A549 (cell line): Measurements from ENCODE around the gene DMGDH. TPM values are rescaled to one million over a fixed set of nuclear protein-coding genes. Genes with fewer than 3 reads are reported as not detected.
A peak's percentile ranks its signal among the peaks of the same experiment; 100 is the strongest.

Source experiments
- ATAC-seq, 2 experiments: fragments of 200-7000 bp in 1 of 2; fragments of >200 bp in 1 of 2; cut with Nextera tagmentation in 1 of 2; cut with Tn5 transposase in 1 of 2; 3 replicates each; pipeline versions ENCODE4 v1.8.0 to v1.9.1; 2018 to 2020; ENCODE audit warnings: mild to moderate bottlenecking in 1 of 2, moderate library complexity in 1 of 2
- CTCF ChIA-PET: fragments of 300-600 bp; sonication (Branson Sonifier 250); formaldehyde crosslinking; extraction: SDS; loops from one replicate; lab custom pipeline; 2021; ENCODE audit warnings: antibody characterized with exemption, inconsistent platforms; lab: Yijun Ruan, JAX
- POLR2A ChIA-PET: fragments of 350-600 bp; formaldehyde crosslinking; extraction: SDS; loops from one replicate; lab custom pipeline; 2021; ENCODE audit warnings: antibody characterized with exemption, inconsistent platforms; lab: Yijun Ruan, JAX
- DNase-seq, 2 experiments: peaks; one replicate each; pipeline versions ENCODE4 v3.0.0 to v3.0.0-alpha.2; 2011 to 2016; ENCODE audit warnings: low read depth in 1 of 2, low spot score in 1 of 2
- FAIRE-seq: peaks from 2 replicates; lab custom pipeline; 2011; peaks lifted over from hg19 to GRCh38; lab: Jason Lieb, UNC
- H3K27ac ChIP-seq, 2 experiments: fragments of >200 bp; sonication (Bioruptor Twin); formaldehyde crosslinking; 3 replicates each; pipeline ENCODE4 v1.5.1; 2016 to 2017
- H3K4me1 ChIP-seq: fragments of >200 bp; sonication (Bioruptor Twin); formaldehyde crosslinking; 3 replicates; pipeline ENCODE4 v1.6.1; 2016
- H3K4me2 ChIP-seq: fragments of >200 bp; sonication (Bioruptor Twin); formaldehyde crosslinking; 3 replicates; pipeline ENCODE4 v1.6.1; 2016
- H3K4me3 ChIP-seq: fragments of >200 bp; sonication (Bioruptor Twin); formaldehyde crosslinking; 3 replicates; pipeline ENCODE4 v1.5.1; 2016
- H3K9me3 ChIP-seq: fragments of >200 bp; sonication (Bioruptor Twin); formaldehyde crosslinking; 3 replicates; pipeline ENCODE4 v1.6.1; 2016
- CEBPB ChIP-seq, 2 experiments: fragments of >200 bp in 1 of 2; sonication (Bioruptor Twin) in 1 of 2; formaldehyde crosslinking in 1 of 2; IDR thresholded peaks; 2 replicates each; pipeline ENCODE4 v1.6.1; 2012 to 2016
- CTCF ChIP-seq: fragments of >200 bp; sonication (Bioruptor Twin); formaldehyde crosslinking; IDR thresholded peaks from 3 replicates; pipeline ENCODE4 v1.5.1; 2016
- E2F6 ChIP-seq: IDR thresholded peaks from 2 replicates; pipeline ENCODE4 v1.6.1; 2012; ENCODE audit warnings: low read depth, borderline replicate concordance
- FOSL2 ChIP-seq, 2 experiments: fragments of 450-650 bp in 1 of 2; fragments of >200 bp in 1 of 2; sonication (Bioruptor Twin) in 1 of 2; formaldehyde crosslinking; IDR thresholded peaks; 2 replicates each; pipeline versions ENCODE4 v1.5.0 to v1.6.1; 2016 to 2020; ENCODE audit warnings: mild to moderate bottlenecking in 1 of 2, moderate library complexity in 1 of 2
- FOXS1 ChIP-seq: fragments of 250-450 bp; sonication (Bioruptor Pico); IDR thresholded peaks from 2 replicates; pipeline ENCODE4 v1.5.0; 2020; ENCODE audit warnings: mild to moderate bottlenecking, moderate library complexity
- GATA3 ChIP-seq: IDR thresholded peaks from 2 replicates; pipeline ENCODE4 v1.6.1; 2012; ENCODE audit warnings: borderline replicate concordance
- HEYL ChIP-seq: fragments of 250-450 bp; sonication (Bioruptor Pico); IDR thresholded peaks from 2 replicates; pipeline ENCODE4 v1.8.0; 2021; ENCODE audit warnings: mild to moderate bottlenecking, moderate library complexity
- JUN ChIP-seq, 2 experiments: fragments of >200 bp; sonication (Bioruptor Twin); formaldehyde crosslinking; IDR thresholded peaks; 2 replicates in 1 of 2; 3 replicates in 1 of 2; pipeline ENCODE4 v1.6.1; 2016 to 2017
- JUNB ChIP-seq: fragments of >200 bp; sonication (Bioruptor Twin); formaldehyde crosslinking; IDR thresholded peaks from 2 replicates; pipeline ENCODE4 v1.6.1; 2016
- KDM5A ChIP-seq: fragments of 200-600 bp; sonication (generic); IDR thresholded peaks from 2 replicates; pipeline ENCODE4 v1.6.1; 2016; ENCODE audit warnings: antibody characterized with exemption, mild to moderate bottlenecking
- MAZ ChIP-seq: fragments of 150-350 bp; IDR thresholded peaks from 2 replicates; pipeline ENCODE4 v1.6.1; 2014; ENCODE audit warnings: antibody characterized with exemption, low read depth, low read length, borderline replicate concordance
- NR3C1 ChIP-seq: fragments of >200 bp; sonication (Bioruptor Twin); formaldehyde crosslinking; IDR thresholded peaks from 3 replicates; pipeline ENCODE4 v1.6.1; 2017
- PBX3 ChIP-seq: IDR thresholded peaks from 2 replicates; pipeline ENCODE4 v1.6.1; 2012
- PHF8 ChIP-seq: fragments of 200-600 bp; sonication (generic); IDR thresholded peaks from 2 replicates; pipeline ENCODE4 v1.6.1; 2016; ENCODE audit warnings: low read depth, mild to moderate bottlenecking, antibody characterized with exemption, moderate library complexity, borderline replicate concordance
- POLR2AphosphoS2 ChIP-seq: conservative IDR thresholded peaks from 2 replicates; pipeline ENCODE4 v1.6.1; 2012; ENCODE audit warnings: low read length, improper control_type of control experiment, inconsistent platforms
- RNF2 ChIP-seq: fragments of 200-600 bp; sonication (generic); IDR thresholded peaks from 2 replicates; pipeline ENCODE4 v1.6.1; 2016; ENCODE audit warnings: low read depth, mild to moderate bottlenecking, antibody characterized with exemption, moderate library complexity, borderline replicate concordance
- SMC3 ChIP-seq: fragments of >200 bp; sonication (Bioruptor Twin); formaldehyde crosslinking; IDR thresholded peaks from 3 replicates; pipeline ENCODE4 v1.6.1; 2018; ENCODE audit warnings: inconsistent platforms
- USF2 ChIP-seq: fragments of 450-650 bp; IDR thresholded peaks from 2 replicates; pipeline ENCODE4 v1.6.1; 2014; ENCODE audit warnings: antibody characterized with exemption
- WGBS: methylation state at CpG from one replicate; pipeline ENCODE4 v1.1.6; 2017; ENCODE audit errors: missing lambda C conversion rate; 5-methylcytosine and 5-hydroxymethylcytosine counted together
- polyA plus RNA-seq, 4 experiments: library from polyadenylated mRNA; depleted of rRNA in 3 of 4; stranded (reverse); fragments of >200 nt; fragmentation: RNase III in 1 of 4; extraction: RNeasy Plus Mini Kit Qiagen cat#74134 plus additional on column Dnase treatment in 1 of 4; gene quantifications; 2 replicates in 3 of 4; 3 replicates in 1 of 4; pipeline ENCODE4 v1.2.3, GENCODE V29; 2011 to 2017

DMGDH gene
- polyA plus RNA-seq, 2 of the 4 experiments (the other 2 are of a cell fraction), result 2.2 TPM; not detected in 1

GRCh38 chr5:78993165-78993564 lies 76.3 kb downstream of the DMGDH start (continued):
- TF ChIP-seq CEBPB (IDR thresholded peaks at IDR 0.05) (no peak), RNF2 (no peak), NR3C1 (no peak)

GRCh38 chr5:78992146-78992545 lies 77.3 kb downstream of the DMGDH start:
- H3K4me1 ChIP-seq, result no peaks in the 10 kb centered on the region
- no peak for FAIRE-seq
- H3K27ac ChIP-seq, result no peak overlapping the region
- H3K9me3 ChIP-seq, result no peaks in the 10 kb centered on the region
- no peak overlapping the region for H3K4me3 ChIP-seq
- TF ChIP-seq CTCF (no peak), GATA3 (no peak), E2F6 (no peak), CEBPB (IDR thresholded peaks at IDR 0.05) (no peak)
- no peak overlapping the region for H3K4me2 ChIP-seq
- WGBS, result 47% methylated on average over 2 of the region's 2 CpGs
- POLR2A ChIA-PET, result no interaction called here
- no peak for DNase-seq
- ATAC-seq, result no peak
- CTCF ChIA-PET, result interaction anchor here (1.1 kb wide), 1 partner anchor 33 kb away, joined by 3 read pairs; no protein-coding TSS in a partner anchor

- POLR2A ChIA-PET, result no interaction called here
- no peak for FAIRE-seq
Observed at GRCh38 chr5:78989080-78989479, 80.4 kb downstream of the DMGDH start.

GRCh38 chr5:78985725-78986223 lies 83.7 kb downstream of the DMGDH start:
- WGBS, result 1% methylated on average over 11 of the region's 11 CpGs
- H3K9me3 ChIP-seq, result no peaks in the 10 kb centered on the region
- FAIRE-seq (no peak), ATAC-seq (peak; percentile 32 to 43), DNase-seq (peak; percentile 23 to 68)
- TF ChIP-seq PBX3 (0 out of 2 replicates have a peak, but pooled peaks have one; percentile 22), USF2 (peak; percentile 62), POLR2AphosphoS2 (no peak)
- H3K4me3 ChIP-seq, result peak overlapping the region; percentile 82
- peak overlapping the region; percentile 93 for H3K4me2 ChIP-seq
- peak overlapping the region; percentile 97 to 98 for H3K27ac ChIP-seq
- ChIA-PET CTCF (interaction anchor here (1.1 to 3.3 kb wide), 6 partner anchors 9 to 147 kb away, joined by 3 to 13 read pairs (median 6); no protein-coding TSS in a partner anchor), POLR2A (interaction anchor here (0.6 to 2.0 kb wide), 7 partner anchors 35 to 691 kb away, joined by 3 to 13 read pairs (median 4); partner anchors contain the start of genes AP3B1 and SCAMP1)
- H3K4me1 ChIP-seq, result peaks cover 30% of the 10 kb centered on the region

More at GRCh38 chr5:78989080-78989479, 80.4 kb downstream of the DMGDH start:
- DNase-seq (no peak), ATAC-seq (no peak)
- Histone ChIP-seq H3K9me3 (no peaks in the 10 kb centered on the region), H3K4me2 (no peak overlapping the region), H3K27ac (no peak overlapping the region), H3K4me3 (no peak overlapping the region), H3K4me1 (peaks cover 8% of the 10 kb centered on the region)
- CTCF ChIA-PET, result interaction anchor here (2.2 kb wide), 1 partner anchor 32 kb away, joined by 8 read pairs; no protein-coding TSS in a partner anchor
- 85% methylated on average over 12 of the region's 12 CpGs for WGBS
- TF ChIP-seq FOSL2 (IDR thresholded peaks at IDR 0.05) (no peak), FOSL2 (CRISPR knock-in tag; IDR thresholded peaks at IDR 0.05) (no peak), SMC3 (no peak), PHF8 (no peak), FOXS1 (CRISPR knock-in tag) (no peak), KDM5A (no peak), CEBPB (IDR thresholded peaks at IDR 0.05) (no peak), JUNB (no peak), JUN (IDR thresholded peaks at IDR 0.05) (no peak), HEYL (CRISPR knock-in tag) (no peak), MAZ (no peak)
